GM18868 (cell line): ENCODE results near the gene RPS6KC1.
"Not testable (repeated sequence)": the region's sequence is repeated elsewhere in the genome, so short reads cannot be mapped to it uniquely, and the experiment has no call there.

Experiments used
- ATAC-seq: cut with Tn5 transposase; IDR thresholded peaks from one replicate; pipeline ENCODE4 v1.9.1; 2021; ENCODE audit warnings: mild to moderate bottlenecking, moderate library complexity; ENCODE audit not compliant: unreplicated experiment

The RPS6KC1 gene

DNA sequence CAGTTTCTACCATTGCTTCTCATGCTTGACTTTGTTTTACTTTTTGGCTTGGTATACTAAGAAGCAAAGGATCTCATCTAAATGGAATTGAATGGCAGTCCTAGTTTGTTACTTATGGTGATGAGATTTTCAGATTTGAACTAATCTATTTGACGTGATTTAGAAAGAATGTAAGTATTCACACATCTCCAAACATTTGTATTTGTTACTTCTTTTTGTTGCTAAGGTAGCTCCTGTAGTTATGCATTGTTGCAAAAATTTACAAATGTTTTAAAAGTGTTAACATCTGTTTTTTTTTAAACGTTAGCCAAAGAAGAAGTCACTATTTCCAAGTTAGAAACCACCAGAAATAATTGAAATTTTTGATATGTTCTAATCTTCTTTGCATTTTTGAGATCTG, 222.5 kb downstream of the RPS6KC1 start:
- no peak for ATAC-seq

DNA sequence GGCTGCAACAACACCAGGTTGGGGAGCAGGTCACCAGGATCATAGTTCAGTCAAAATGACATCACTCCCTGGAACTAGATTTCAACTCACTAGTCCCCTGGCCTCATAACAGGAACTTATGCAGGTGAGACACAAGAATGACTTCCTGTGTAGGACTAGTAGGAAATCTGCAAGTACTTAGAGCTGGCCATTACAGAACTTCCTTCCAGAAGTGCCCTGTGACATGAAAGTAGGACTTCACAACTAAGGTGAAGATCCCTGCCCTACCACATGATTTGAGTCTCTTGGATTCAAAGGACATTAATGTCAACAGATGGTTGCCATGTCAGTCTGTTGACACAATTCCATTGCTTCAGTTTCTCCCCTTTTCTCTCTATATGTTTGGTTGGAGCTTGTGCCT, 223.1 kb downstream of the RPS6KC1 start:
- no peak for ATAC-seq

DNA sequence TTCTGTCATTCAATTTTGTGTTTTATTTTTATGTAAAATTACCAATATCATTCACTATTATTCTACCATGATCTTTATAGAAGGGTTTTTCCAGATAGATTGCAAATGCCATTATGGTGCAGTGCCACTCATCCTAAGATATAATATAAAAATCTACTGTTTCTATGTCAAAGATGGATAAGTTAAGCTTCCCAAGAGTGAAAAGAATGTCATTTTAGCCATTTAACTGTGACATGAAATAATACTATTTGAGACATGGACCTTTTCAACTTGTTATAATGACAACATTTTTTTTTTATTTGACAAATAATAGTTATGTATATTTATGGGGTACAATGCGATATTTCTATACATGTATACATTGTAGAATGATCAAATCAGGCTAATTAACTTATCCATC, 224.3 kb downstream of the RPS6KC1 start:
- no peak for ATAC-seq

DNA sequence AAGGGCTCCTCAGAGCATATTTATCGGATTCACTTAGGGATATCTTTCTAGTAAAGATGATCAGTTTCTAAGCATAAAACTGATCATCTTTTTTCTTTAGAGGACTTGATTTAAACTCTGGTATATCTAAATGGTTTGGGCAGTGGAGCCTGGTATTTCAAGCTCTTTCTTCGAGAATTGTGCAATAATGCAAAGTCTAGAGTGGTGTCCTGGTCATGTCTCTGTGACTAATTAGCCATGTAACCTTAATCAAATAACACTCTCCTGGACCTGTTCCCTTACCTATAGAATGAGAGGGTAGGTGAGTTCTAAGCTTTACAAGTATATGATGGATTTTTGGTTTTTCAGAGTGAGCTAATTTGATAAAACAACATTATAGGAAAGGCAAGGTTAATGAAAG, 225.2 kb downstream of the RPS6KC1 start:
- ATAC-seq, result no peak

DNA sequence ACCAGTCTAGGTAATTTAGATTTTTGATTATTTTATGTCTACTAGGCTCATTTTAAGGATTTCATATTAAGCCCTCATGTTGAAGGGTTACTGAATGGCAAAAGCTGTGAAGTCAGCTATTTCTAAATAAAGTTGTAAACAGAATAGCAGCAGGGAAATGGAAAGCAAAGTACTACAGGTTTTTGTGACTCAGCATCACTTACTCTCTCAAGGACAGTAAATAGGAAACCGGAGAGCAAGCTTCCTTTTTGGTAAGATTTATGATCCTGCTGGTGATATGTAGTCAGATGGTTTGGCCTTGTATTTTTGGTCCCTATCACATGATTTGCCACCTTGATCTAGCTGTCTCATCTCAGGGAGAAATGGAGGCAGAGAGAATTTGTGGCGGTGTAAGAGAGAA, 226.0 kb downstream of the RPS6KC1 start:
- no peak for ATAC-seq

DNA sequence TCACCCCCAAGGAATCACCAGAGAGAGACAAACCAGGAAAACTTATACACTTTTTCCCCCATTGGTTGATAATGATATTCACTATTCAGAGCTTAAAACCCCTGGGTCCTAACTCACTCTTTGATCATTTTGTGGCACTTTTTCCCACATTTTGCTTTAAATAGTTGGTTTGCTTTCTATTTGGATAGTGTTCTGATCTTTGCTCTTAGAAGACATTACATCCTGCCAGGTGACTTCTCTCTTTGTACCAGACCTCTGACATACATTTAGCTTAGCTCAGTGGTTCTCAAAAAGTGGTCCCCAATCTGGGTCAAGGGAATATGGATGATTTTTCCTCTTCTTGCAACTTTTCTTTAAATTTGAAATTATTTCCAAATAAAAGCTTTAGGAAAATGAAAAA, 228.4 kb downstream of the RPS6KC1 start:
- no peak for ATAC-seq

DNA sequence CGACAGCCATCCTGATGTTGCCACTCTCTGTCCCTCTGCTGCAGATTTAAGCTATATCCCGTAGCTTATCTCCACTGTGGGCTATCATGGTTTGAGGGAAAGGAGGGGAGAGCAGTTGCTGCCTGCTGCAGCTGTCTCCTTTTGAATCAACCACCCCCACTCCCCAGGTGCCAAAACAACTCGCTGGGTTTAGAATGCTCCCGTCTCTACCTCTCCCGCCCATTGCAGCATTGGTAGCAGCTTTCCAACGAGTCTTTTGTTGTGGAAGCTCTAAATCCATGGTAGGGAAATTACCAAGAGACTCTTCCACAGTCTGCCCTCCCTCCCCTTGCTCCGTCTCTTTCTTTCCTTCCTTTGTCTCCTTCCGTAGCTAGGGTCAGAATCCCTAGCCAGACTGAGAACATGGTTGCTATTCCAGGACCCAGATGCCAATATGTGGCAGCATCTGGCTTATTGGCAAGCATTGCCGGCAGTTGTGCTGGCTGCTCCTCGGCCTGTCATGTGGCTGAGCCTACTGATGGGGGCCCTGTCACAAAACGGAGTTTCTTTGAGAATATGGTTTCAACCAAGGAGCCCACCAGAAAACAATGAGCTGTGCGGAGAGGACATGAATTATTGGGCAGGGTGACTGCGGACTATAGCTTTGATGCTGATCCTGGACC, 230.7 kb downstream of the RPS6KC1 start:
- ATAC-seq, result no peak

DNA sequence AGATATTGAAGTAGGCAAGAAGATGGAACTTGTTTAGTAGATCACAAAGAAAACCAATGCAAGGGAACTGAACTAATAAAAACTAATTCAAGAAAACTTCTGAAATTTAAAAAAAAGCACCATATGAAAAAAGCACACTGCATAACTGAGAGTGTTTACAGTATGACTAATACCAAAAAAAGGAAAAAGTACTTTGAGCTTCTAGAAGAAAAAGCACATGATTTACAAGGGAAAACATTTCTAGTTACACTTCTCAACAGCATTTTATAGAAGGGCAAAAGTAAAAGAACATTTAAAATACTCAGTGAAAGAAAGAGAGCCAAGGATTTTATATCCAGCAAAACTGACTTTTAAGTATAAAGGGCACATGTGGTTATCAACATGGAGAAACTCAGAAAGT, 233.6 kb downstream of the RPS6KC1 start:
- ATAC-seq, result peak; percentile 54

DNA sequence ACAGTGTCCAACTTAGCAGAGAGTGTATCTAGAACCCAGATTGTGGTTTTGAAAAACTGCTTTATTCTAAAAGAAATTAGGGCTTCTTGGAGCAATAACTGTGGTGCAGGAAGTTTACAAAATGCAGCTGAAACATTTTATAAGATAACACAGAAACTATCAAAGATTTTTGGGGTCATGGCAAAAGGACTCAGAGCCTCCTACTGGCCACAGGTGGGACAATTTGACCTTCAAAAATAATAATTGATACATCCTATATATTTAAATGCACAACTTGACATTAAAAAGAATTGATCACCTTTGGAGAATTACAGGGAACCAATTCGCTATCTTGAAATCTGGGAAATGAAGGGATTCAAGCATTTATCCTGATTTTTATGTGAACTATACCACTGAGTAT, 235.2 kb downstream of the RPS6KC1 start:
- ATAC-seq, result no peak

DNA sequence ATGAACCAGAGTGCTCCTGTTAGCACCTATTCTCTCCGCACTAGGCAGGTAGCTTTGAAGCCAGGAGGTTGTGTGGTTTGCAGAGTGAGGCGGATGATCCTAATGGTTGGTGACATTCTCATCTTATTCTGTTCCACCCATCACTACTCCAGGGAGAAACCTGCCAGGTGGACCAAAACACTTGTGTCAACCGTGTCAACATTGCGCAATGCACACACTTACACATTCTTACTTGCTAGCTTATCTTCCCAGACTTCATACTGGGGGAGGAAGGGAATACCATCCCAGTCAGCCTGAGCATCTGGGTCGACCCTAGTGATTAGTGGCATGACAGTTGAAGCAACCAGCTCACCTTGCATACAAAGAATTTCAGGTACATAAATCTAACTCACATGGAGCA, 236.9 kb downstream of the RPS6KC1 start:
- ATAC-seq, result no peak

DNA sequence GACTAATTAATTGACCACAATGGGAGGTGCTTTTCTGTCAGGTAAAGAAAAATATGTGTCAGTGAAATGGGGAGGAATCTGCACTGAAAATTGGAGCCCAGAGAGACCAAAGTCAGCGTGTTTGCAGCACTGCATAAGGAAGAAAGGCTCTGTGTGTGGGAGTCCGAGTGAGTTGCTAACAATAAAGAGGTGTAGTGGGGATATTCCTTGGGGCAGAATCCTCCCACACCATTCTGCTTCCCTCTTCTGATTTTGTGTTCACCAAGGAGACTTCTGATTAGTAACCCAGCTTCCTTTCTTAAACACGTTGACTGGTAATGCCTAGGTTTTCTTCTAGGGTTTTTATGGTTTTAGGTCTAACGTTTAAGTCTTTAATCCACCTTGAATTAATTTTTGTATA, 240.5 kb downstream of the RPS6KC1 start:
- ATAC-seq, result no peak

DNA sequence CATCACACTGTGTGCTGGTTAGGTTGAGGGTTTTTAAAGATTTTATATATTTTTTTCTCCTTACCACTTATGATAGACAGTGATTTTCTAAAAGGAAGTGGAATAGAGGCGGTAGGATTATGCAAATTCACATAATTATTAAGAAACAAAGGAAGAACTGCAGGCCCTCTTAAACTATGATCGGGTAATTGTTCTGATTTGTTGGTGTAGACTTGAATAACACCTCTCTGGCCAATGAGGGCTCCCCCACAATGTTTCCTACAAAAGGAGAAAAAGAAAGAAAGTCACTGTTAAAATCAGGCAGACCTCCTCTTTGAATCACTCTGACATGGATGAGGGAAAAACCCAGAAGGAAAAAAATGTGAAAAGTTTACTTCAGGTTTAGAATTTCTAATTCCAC, 241.6 kb downstream of the RPS6KC1 start:
- ATAC-seq, result no peak

DNA sequence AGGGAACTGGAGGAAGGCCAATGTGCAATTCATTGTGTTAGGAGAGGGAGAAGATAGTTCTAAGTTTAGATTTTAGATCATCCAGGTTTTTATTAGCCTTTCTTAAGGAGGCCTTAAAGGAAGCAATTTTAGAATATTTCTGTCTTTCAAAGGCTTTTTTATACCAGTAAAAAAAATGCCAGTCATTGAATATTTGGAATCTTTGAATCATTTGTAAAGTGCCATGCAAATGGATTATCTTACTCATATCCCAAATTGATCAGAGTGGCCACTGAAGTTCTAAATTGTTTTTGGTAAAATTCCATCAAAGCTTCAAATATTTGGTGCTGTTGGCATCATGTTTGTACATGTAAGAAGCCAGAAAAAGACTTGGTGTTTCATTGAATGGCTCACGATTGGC, 244.8 kb downstream of the RPS6KC1 start:
- ATAC-seq, result no peak

DNA sequence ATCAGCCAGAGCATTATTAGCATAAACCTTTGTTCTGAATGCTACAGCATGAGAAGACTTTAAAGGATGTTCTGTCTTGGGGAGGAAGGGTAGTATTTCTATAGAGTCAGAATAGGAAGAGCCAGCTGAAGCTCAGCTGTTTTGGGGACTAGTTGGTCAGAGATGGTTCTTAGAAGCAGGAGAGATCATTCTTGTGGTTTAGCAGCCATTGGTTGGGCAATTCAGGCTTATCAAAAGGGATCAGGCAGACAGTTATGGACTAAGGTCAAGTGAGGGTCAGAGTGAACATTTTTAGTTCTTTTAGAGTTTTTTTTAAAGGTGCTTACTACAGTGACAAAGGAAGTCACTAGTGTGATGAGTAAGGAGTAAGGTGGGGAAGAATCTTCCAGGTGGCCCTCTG, 245.5 kb downstream of the RPS6KC1 start:
- no peak for ATAC-seq

DNA sequence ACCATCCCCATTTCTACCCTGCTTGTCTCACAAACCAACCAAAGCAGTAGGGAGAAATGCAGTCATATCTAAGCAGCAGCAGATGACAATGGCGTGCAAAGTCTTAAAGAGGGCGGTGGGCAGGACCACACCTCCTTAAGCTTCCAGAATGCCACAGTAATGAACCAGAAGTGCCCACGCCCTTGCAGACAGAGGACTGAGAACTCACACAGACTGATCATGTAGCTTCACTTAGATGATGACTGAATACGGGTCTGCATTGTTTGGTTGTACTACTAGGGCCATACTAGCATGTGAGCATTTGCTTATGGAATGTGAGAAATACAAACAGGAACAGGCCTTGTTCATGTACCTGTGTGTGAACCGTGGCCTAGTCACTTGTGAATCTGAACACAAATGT, 246.0 kb downstream of the RPS6KC1 start:
- no peak for ATAC-seq

DNA sequence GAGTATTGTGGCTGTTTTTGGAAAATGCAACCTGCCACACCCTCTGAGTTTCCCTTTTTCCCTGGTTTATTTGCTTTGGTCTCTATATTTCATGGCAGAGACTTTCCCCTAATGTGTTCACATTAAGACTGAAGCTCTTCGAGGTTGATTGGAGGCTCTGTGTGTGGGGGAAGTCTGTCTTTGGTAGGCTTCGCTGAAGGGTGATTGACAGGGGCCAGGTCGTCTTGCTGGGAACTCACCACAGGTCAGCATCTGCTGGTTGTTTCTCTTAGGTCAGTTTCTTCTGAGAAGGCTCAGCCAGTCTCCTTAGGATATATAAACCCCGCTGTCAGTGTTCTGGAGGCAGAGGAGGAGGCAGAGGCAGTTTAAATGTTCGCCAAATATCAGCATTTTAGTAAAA, 249.4 kb downstream of the RPS6KC1 start:
- ATAC-seq, result no peak

DNA sequence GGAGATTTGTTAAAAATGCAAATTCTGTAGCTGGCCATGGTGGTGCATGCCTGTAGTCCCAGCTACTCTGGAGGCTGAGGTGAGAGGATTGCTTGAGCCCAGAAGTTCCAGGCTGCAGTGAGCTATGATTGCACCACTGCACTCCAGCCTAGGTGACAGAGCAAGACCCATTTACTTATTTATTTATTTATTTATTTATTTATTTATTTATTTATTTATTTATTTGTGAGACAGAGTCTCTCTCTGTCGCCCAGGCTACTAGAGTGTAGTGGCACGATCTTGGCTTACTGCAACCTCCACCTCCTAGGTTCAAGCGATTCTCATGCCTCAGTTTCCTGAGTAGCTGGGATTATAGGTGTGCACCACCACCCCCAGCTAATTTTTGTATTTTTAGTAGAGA, 250.5 kb downstream of the RPS6KC1 start:
- ATAC-seq, result not testable (repeated sequence)

DNA sequence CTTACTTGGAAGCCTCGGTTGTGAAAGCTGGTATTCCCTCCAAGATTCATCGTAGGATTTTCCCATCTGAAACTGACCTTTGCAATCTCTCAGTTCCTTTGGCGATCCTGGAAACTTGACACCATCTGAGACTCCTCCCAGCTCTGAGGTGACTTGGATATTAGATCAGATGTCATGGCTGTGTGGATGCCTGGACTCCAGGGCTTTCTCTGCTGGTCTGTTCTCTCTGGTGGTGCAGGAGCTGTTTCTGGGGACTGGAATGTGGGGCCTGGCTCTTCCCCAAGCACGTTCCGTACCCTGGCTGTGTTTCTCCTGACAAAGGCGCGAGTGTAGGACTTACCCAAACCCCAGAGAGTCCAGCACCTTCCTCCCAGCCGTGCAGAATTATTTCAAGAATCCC, 252.2 kb downstream of the RPS6KC1 start:
- no peak for ATAC-seq

DNA sequence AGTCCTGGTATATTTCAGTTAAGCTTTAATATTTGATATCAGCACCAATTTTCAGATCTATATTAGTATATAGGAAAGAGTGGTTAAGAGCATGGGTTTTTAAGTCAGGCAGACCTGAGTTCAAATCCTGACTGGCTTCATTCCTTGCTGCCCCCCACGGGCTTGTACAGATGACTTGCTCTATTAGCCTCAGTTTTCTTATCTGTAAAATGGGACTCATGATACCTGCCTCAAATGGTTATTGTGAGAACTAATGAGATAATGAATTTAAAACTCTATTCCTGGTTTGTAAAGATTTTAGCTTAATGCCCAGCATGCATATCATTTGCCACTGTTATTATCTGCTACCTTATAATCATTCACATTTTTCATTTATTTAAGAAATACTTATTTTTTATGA, 264.5 kb downstream of the RPS6KC1 start:
- no peak for ATAC-seq

DNA sequence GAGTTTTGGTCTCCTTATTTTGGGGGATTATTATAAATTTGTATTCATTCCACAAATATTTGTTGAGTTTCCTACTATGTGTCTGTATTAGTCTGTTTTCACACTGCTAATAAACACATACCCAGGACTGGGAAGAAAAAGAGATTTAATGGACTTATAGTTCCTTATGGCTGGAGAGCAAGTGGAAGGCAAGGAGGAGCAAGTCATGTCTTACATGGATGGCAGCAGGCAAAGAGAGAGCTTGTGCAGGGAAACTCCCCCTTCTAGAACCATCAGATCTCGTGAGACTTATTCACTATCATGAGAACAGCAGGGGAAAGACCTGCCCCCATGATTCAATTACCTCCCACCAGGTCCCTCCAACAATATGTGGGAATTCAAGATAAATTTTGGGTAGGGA, 267.4 kb downstream of the RPS6KC1 start:
- ATAC-seq, result not testable (repeated sequence)

DNA sequence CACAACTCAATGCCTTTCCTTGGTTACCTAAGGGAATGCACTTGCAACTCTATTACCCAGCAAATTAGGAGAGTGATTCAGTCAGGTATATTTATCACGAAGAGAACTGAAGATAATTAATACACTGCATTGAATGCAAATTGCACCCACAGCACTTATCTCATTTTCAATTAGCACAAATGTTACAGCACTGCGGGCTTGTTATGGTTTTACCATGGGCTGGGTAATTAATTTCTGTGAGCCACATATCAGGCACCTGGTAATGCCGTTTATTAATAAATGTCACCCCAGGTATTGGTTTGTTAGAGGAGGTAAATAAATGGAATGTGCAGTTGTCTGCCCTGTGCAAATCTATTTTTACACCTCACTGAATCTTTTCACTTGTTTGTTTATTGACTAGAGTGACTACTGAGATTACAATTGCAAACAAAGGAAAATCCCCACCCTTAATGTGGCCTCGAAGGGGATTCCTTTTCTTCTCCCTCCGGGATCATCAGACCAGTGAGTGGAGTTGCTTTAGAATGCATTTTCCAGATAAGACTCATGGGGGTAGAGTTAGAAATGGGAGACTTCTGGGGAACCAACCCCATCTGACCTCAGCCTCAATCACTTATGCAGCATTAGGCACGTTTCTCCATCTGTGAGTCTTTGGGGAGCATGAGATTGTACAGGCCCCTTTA, 269.3 kb downstream of the RPS6KC1 start:
- peak; percentile 45 for ATAC-seq
